ENCODE data around the gene CENPP.

- TF ChIP-seq CTCF (IDR thresholded peaks at IDR 0.05; ENCODE audit: insufficient read depth, low read length, poor library complexity, severe bottlenecking) (no peak), EZH2phosphoT487 (conservative IDR thresholded peaks at IDR 0.05; ENCODE audit: low read length) (no peak)
Measured at GRCh38 chr9:92639791-92640271, 314.1 kb downstream of the CENPP start.
